Measurements from ENCODE around the gene MC1R. TPM values are rescaled to one million over a fixed set of nuclear protein-coding genes. Genes with fewer than 3 reads are reported as not detected.
A peak's percentile ranks its signal among the peaks of the same experiment; 100 is the strongest.

The MC1R gene
- total RNA-seq, 2 experiments from 2014 or later: 8.3 to 22.3 TPM

DNA sequence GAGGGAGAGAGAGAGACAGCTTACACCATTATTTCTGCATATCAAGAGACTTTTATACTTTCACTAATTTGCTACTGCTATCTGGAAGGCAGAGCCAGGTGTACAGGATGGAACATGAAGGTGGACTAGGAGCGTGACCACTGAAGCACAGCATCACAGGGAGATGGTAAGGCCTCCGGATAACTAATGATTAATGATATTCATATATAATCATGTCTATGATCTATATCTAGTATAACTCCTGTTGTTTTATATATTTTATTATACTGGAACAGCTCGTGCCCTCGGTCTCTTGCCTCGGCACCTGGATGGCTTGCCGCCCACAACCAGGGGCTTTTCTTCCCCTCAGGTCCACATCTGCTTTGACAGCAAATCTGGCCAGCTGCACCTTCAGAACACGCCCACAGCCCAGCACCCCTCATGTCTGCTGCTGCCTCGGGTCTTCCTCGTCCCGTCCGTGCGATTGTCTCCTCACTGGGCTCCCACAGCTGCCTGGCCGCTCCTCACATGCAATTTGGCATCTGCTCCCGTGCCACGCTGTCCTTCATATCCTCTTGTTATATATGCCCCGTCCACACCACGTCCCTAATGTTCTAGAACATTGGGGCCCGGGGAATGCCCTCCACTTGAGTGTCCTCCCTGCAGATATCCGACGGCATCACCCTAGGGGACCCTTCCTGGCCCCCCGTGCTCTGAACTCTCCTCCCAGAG, 19.7 kb downstream of the MC1R start:
- H3K27ac ChIP-seq (ENCODE audit: low read depth, low read length, poor library complexity, severe bottlenecking): no peak overlapping the region
- BruUV-seq (replicated peaks): no TSS peak
- intact Hi-C loops (cut with micrococcal nuclease; ENCODE audit: unreplicated experiment): no loop called here
- no peaks in the 10 kb centered on the region for H4K20me1 ChIP-seq (ENCODE audit: insufficient read depth, low read length)
- ChIA-PET CTCF (ENCODE audit: unreplicated experiment) (no interaction called here), POLR2A (interaction anchor here (0.6 kb wide), 1 partner anchor 450 kb away, joined by 3 read pairs; no protein-coding TSS in a partner anchor)
- no peak for DNase-seq (ENCODE audit: low spot score)
- no peak overlapping the region for H3K4me2 ChIP-seq (ENCODE audit: low read length)
- H3K36me3 ChIP-seq (ENCODE audit: insufficient read depth, low read length): peaks cover 37% of the 10 kb centered on the region
- peaks cover 27% of the 10 kb centered on the region for H3K4me1 ChIP-seq (ENCODE audit: insufficient read depth, low read length, poor library complexity, severe bottlenecking)
- H3K79me2 ChIP-seq (ENCODE audit: insufficient read depth, low read depth, low read length): no peaks in the 10 kb centered on the region
- H3K4me3 ChIP-seq (ENCODE audit: low read depth, low read length, poor library complexity, severe bottlenecking): no peak overlapping the region
- no peak for TF ChIP-seq EZH2phosphoT487 (IDR thresholded peaks at IDR 0.05; ENCODE audit: borderline replicate concordance, low read depth, low read length)
- TF ChIP-seq, protein P1, sequence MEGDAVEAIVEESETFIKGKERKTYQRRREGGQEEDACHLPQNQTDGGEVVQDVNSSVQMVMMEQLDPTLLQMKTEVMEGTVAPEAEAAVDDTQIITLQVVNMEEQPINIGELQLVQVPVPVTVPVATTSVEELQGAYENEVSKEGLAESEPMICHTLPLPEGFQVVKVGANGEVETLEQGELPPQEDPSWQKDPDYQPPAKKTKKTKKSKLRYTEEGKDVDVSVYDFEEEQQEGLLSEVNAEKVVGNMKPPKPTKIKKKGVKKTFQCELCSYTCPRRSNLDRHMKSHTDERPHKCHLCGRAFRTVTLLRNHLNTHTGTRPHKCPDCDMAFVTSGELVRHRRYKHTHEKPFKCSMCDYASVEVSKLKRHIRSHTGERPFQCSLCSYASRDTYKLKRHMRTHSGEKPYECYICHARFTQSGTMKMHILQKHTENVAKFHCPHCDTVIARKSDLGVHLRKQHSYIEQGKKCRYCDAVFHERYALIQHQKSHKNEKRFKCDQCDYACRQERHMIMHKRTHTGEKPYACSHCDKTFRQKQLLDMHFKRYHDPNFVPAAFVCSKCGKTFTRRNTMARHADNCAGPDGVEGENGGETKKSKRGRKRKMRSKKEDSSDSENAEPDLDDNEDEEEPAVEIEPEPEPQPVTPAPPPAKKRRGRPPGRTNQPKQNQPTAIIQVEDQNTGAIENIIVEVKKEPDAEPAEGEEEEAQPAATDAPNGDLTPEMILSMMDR (conservative IDR thresholded peaks at IDR 0.05; ENCODE audit: low read length): no peak
- H3K9me2 ChIP-seq (ENCODE audit: insufficient read depth, low read length): no peaks in the 10 kb centered on the region
- no peak overlapping the region for H2AFZ ChIP-seq (ENCODE audit: low read length)
- no peaks in the 10 kb centered on the region for H3K9me3 ChIP-seq (ENCODE audit: low read length)

GRCh38 chr16:89944773-89945172, 26.1 kb downstream of the MC1R start:
- no peaks in the 10 kb centered on the region for H3K9me2 ChIP-seq (ENCODE audit: insufficient read depth, low read length)
- peak; percentile 81 for DNase-seq (ENCODE audit: low spot score)
- peaks cover 73% of the 10 kb centered on the region for H3K4me1 ChIP-seq (ENCODE audit: insufficient read depth, low read length, poor library complexity, severe bottlenecking)
- H3K27ac ChIP-seq (ENCODE audit: low read depth, low read length, poor library complexity, severe bottlenecking): peak overlapping the region; percentile 59
- peaks cover 7% of the 10 kb centered on the region for H3K36me3 ChIP-seq (ENCODE audit: insufficient read depth, low read length)
- no peaks in the 10 kb centered on the region for H3K9me3 ChIP-seq (ENCODE audit: low read length)
- POLR2A ChIA-PET: interaction anchor here (0.8 to 1.6 kb wide), 5 partner anchors 20 to 75 kb away, joined by 3 to 5 read pairs (median 4); no protein-coding TSS in a partner anchor
- no peaks in the 10 kb centered on the region for H4K20me1 ChIP-seq (ENCODE audit: insufficient read depth, low read length)
- BruUV-seq (replicated peaks): no TSS peak
- no peak for TF ChIP-seq EZH2phosphoT487 (IDR thresholded peaks at IDR 0.05; ENCODE audit: borderline replicate concordance, low read depth, low read length)
- TF ChIP-seq, protein P1 (conservative IDR thresholded peaks at IDR 0.05; ENCODE audit: low read length): no peak
- peak overlapping the region; percentile 13; the same call in 1 of the 2 replicates for H2AFZ ChIP-seq (ENCODE audit: low read length)
- peaks cover 8% of the 10 kb centered on the region for H3K79me2 ChIP-seq (ENCODE audit: insufficient read depth, low read depth, low read length)
- CTCF ChIA-PET (ENCODE audit: unreplicated experiment): interaction anchor here (1.7 kb wide), 1 partner anchor 9 kb away, joined by 7 read pairs; no protein-coding TSS in a partner anchor
- H3K4me2 ChIP-seq (ENCODE audit: low read length): peak overlapping the region; percentile 38
- peak overlapping the region; percentile 4 for H3K4me3 ChIP-seq (ENCODE audit: low read depth, low read length, poor library complexity, severe bottlenecking)
- intact Hi-C loops (cut with micrococcal nuclease; ENCODE audit: unreplicated experiment): no loop called here

DNA sequence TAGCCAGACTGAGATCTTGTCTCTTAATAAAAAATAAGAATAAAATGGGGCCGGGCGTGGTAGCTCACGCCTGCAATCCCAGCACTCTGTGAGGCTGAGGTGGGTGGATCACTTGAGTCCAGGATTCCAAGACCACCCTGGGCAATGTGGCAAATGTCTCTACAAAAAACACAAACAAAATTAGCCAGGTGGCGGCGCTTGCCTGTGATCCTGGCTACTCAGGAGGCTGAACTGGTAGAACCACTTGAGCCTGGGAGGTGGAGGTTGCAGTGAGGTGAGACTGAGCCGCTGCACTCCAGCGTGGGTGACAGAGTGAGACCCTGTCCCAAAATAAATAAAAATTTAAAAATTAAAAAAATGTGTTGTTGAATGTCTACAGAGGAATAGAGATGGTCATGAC, 27.0 kb downstream of the MC1R start:
- H3K4me2 ChIP-seq (ENCODE audit: low read length): peak overlapping the region; percentile 38
- no TSS peak for BruUV-seq (replicated peaks)

More for the DNA sequence above, 27.0 kb downstream of the MC1R start:
- Histone ChIP-seq H3K27ac (ENCODE audit: low read depth, low read length, poor library complexity, severe bottlenecking) (peak overlapping the region; percentile 59), H4K20me1 (ENCODE audit: insufficient read depth, low read length) (no peaks in the 10 kb centered on the region), H3K36me3 (ENCODE audit: insufficient read depth, low read length) (peaks cover 16% of the 10 kb centered on the region), H2AFZ (ENCODE audit: low read length) (no peak overlapping the region), H3K4me1 (ENCODE audit: insufficient read depth, low read length, poor library complexity, severe bottlenecking) (peaks cover 79% of the 10 kb centered on the region), H3K4me3 (ENCODE audit: low read depth, low read length, poor library complexity, severe bottlenecking) (no peak overlapping the region), H3K79me2 (ENCODE audit: insufficient read depth, low read depth, low read length) (peaks cover 16% of the 10 kb centered on the region), H3K9me3 (ENCODE audit: low read length) (no peaks in the 10 kb centered on the region), H3K9me2 (ENCODE audit: insufficient read depth, low read length) (no peaks in the 10 kb centered on the region)
- ChIA-PET CTCF (ENCODE audit: unreplicated experiment) (interaction anchor here (1.7 kb wide), 1 partner anchor 9 kb away, joined by 7 read pairs; no protein-coding TSS in a partner anchor), POLR2A (interaction anchor here (0.8 to 1.2 kb wide), 2 partner anchors 60 to 67 kb away, joined by 3 to 4 read pairs; no protein-coding TSS in a partner anchor)
- peak; percentile 49 for DNase-seq (ENCODE audit: low spot score)
- intact Hi-C loops (cut with micrococcal nuclease; ENCODE audit: unreplicated experiment): no loop called here
- no peak for TF ChIP-seq EZH2phosphoT487 (IDR thresholded peaks at IDR 0.05; ENCODE audit: borderline replicate concordance, low read depth, low read length)
- TF ChIP-seq, protein P1 (conservative IDR thresholded peaks at IDR 0.05; ENCODE audit: low read length): peak; percentile 72

Data from OCI-LY7 (cell line).